HUES64 (cell line): ENCODE data around the gene PDE11A.

ENCODE experiments used
- H3K27ac ChIP-seq: 2 replicates; pipeline ENCODE4 v1.7.0; 2013; ENCODE audit warnings: low read depth, low read length, inconsistent platforms
- H3K27me3 ChIP-seq: 2 replicates; pipeline ENCODE4 v1.6.1; 2013; ENCODE audit warnings: mild to moderate bottlenecking, low read length; ENCODE audit not compliant: insufficient read depth
- H3K36me3 ChIP-seq: 2 replicates; pipeline ENCODE4 v1.6.1; 2013; ENCODE audit warnings: mild to moderate bottlenecking, low read length; ENCODE audit not compliant: insufficient read depth
- H3K4me1 ChIP-seq: 2 replicates; pipeline ENCODE4 v1.6.1; 2013; ENCODE audit warnings: mild to moderate bottlenecking, low read length, moderate library complexity; ENCODE audit not compliant: insufficient read depth
- H3K4me3 ChIP-seq: 2 replicates; pipeline ENCODE4 v1.5.1; 2013; ENCODE audit warnings: mild to moderate bottlenecking, low read length, moderate library complexity
- H3K9ac ChIP-seq: 2 replicates; pipeline ENCODE4 v1.6.1; 2013; ENCODE audit warnings: mild to moderate bottlenecking, low read depth, low read length
- H3K9me3 ChIP-seq: 2 replicates; pipeline ENCODE4 v1.6.1; 2013; ENCODE audit warnings: low read depth, low read length; ENCODE audit not compliant: insufficient read depth
- WGBS: fragments of 150-250, 120-280 bp; methylation state at CpG from one replicate; pipeline ENCODE4 v1.1.7; 2013; ENCODE audit warnings: missing lambda C conversion rate; 5-methylcytosine and 5-hydroxymethylcytosine counted together

PDE11A gene

DNA sequence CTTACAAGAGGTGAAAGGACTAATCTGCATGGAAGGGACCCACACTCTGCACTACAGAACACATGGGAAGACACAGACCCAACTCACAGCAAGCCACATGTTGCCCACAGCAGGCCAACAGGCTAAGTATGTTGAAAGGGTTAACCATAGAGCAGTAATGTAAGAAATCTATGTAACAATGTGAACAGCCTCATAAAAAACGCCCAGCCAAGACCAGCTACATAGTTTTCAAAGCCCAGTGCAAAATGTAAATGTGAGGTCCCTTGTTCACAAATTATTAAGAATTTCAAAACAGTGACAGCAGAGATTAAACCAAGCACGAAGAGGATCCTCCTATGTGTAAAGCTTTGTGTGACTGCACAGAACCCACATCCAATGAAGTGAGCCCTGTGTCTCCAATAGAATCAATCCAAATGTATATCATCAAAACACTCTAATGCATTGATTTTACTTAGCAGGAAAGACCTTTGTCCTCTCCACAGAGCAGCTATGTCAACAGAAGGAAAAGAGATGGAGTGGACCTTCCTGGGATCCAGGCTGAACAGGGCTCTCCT is 469.9 kb downstream of the PDE11A start:
- Histone ChIP-seq H3K27ac (no peak overlapping the region), H3K4me1 (peaks cover 9% of the 10 kb centered on the region; the same call in 1 of the 2 replicates), H3K4me3 (no peak overlapping the region), H3K9ac (no peak overlapping the region), H3K9me3 (no peaks in the 10 kb centered on the region), H3K27me3 (no peaks in the 10 kb centered on the region), H3K36me3 (no peaks in the 10 kb centered on the region)
- 84% methylated on average over 2 of the region's 2 CpGs for whole genome bisulfite sequencing

DNA sequence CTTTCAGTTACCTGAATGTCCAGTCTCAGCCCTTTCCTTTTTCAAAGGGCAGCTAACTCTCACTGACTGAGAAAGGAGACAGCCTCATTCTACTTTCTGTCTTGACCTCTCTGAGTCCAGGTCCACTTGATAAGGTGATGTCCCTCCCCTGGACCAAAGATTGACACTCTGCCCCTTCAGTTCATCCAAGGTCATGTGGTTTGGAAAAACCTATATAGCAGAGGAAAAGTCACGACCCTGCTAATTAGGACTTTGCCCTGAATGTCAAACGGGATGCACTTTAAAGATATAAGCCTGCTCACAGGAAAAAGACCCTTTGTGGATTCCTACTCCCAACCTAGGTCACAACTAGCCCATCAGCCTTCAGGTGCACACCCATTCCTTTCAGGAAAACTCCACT is 471.7 kb downstream of the PDE11A start:
- Histone ChIP-seq H3K9me3 (no peaks in the 10 kb centered on the region), H3K4me1 (peaks cover 18% of the 10 kb centered on the region), H3K4me3 (no peak overlapping the region), H3K36me3 (no peaks in the 10 kb centered on the region), H3K27me3 (no peaks in the 10 kb centered on the region), H3K9ac (no peak overlapping the region), H3K27ac (no peak overlapping the region)
- 92% methylated on average over 2 of the region's 2 CpGs for WGBS

GRCh38 chr2:177599956-177600355 is 472.6 kb downstream of the PDE11A start:
- Histone ChIP-seq H3K36me3 (no peaks in the 10 kb centered on the region), H3K9me3 (no peaks in the 10 kb centered on the region), H3K27ac (no peak overlapping the region), H3K27me3 (no peaks in the 10 kb centered on the region), H3K9ac (no peak overlapping the region), H3K4me3 (no peak overlapping the region), H3K4me1 (peaks cover 18% of the 10 kb centered on the region)
- WGBS: 93% methylated on average over 2 of the region's 2 CpGs

- Histone ChIP-seq H3K4me3 (no peak overlapping the region), H3K4me1 (peaks cover 18% of the 10 kb centered on the region), H3K27me3 (no peaks in the 10 kb centered on the region), H3K9ac (no peak overlapping the region), H3K27ac (no peak overlapping the region), H3K9me3 (no peaks in the 10 kb centered on the region), H3K36me3 (no peaks in the 10 kb centered on the region)
- 88% methylated on average over 3 of the region's 3 CpGs for WGBS
Observed at GRCh38 chr2:177599139-177599688, 473.4 kb downstream of the PDE11A start.

GRCh38 chr2:177598326-177599138 is 474.0 kb downstream of the PDE11A start:
- Histone ChIP-seq H3K4me1 (peaks cover 18% of the 10 kb centered on the region), H3K36me3 (no peaks in the 10 kb centered on the region), H3K27me3 (no peaks in the 10 kb centered on the region), H3K9me3 (no peaks in the 10 kb centered on the region), H3K9ac (no peak overlapping the region), H3K4me3 (no peak overlapping the region), H3K27ac (no peak overlapping the region)
- 80% methylated on average over 4 of the region's 4 CpGs for WGBS

DNA sequence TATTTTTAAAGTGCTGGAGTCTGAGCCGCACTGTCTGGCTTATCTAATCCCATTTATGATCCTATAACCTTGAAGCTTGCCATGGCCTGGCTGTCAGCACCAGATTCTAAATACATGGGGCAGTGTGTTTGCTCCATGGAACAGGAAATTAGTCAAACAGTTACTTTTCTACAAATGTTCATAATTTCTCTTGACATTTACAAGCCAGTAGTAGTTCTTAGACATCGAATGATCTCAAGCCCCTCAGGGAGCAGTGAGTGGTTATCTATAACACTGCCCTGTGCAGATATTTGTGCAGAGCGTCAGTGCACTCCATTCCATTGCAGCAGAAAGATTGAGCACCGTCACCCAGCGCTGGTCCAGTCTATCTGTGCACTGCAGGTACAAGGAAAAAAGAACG is 474.8 kb downstream of the PDE11A start:
- Histone ChIP-seq H3K9me3 (no peaks in the 10 kb centered on the region), H3K36me3 (no peaks in the 10 kb centered on the region), H3K4me1 (peaks cover 18% of the 10 kb centered on the region), H3K27ac (no peak overlapping the region), H3K27me3 (no peaks in the 10 kb centered on the region; the same call in 1 of the 2 replicates), H3K4me3 (no peak overlapping the region), H3K9ac (no peak overlapping the region)
- 89% methylated on average over 6 of the region's 6 CpGs for WGBS

GRCh38 chr2:177596866-177597265 is 475.7 kb downstream of the PDE11A start:
- WGBS: 94% methylated on average over 1 of the region's 1 CpG
- no peaks in the 10 kb centered on the region for H3K36me3 ChIP-seq
- H3K4me1 ChIP-seq: peaks cover 18% of the 10 kb centered on the region
- H3K4me3 ChIP-seq: no peak overlapping the region
- H3K9ac ChIP-seq: no peak overlapping the region
- H3K27me3 ChIP-seq: no peaks in the 10 kb centered on the region; the same call in 1 of the 2 replicates
- H3K27ac ChIP-seq: no peak overlapping the region
- no peaks in the 10 kb centered on the region for H3K9me3 ChIP-seq

DNA sequence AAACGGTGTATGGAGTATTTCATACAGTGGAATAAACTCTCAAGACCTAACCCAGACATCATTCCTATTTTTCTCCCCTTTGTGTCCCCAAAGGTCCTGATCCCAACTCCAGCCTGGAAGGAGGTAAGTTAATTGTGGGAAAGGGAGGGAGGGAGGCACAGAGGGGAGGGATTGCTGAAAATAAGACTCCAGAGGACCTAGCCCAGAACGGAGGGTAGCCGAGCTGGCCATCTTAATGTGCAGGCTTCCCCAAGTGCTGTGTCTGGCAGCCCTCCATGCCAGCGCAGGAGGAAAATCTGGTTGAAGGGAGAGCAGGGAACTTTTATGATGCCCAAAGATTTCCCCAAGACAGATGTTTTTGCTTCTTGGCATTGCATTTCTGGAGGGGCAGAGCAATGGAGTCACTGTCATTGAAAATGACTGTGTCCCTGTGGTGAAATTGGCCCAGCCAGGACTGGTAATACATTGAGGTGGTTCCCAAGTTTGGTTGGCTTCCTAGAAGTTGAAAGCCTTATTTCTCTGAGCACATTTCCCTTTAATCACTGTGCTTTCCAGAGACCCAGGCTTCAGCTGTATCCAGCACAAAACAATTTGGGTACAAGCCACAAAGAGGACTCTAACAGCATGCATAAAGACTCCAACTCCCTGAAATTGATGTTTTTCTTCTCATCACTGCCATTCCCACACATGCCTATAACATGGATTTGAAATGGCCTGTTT is 477.3 kb downstream of the PDE11A start:
- Histone ChIP-seq H3K27me3 (no peaks in the 10 kb centered on the region; the same call in 1 of the 2 replicates), H3K36me3 (no peaks in the 10 kb centered on the region), H3K4me1 (peaks cover 18% of the 10 kb centered on the region), H3K4me3 (no peak overlapping the region), H3K27ac (no peak overlapping the region), H3K9ac (no peak overlapping the region), H3K9me3 (no peaks in the 10 kb centered on the region)
- WGBS: 93% methylated on average over 3 of the region's 4 CpGs

DNA sequence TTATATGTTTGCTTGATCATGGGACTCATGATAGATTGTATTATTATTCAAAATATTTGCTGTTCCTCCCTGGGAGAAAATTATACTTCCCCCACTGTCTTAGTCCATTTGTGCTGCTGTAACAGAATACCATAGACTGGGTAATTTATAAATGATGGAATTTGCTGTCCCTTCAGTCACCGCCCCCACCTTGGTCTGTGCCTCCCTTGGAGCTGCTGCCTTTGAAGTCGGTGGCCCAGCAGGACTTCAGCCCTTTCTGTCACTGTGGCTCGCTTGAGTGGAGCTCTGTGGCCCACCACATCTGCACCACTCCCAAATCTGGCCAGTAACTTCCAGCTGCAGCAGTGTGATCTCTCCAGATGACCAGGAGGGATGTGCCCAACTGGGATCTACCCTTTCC is 479.2 kb downstream of the PDE11A start:
- Histone ChIP-seq H3K27me3 (no peaks in the 10 kb centered on the region; the same call in 1 of the 2 replicates), H3K36me3 (no peaks in the 10 kb centered on the region), H3K4me1 (peaks cover 15% of the 10 kb centered on the region), H3K27ac (no peak overlapping the region), H3K4me3 (no peak overlapping the region), H3K9me3 (no peaks in the 10 kb centered on the region), H3K9ac (no peak overlapping the region)
- WGBS: 94% methylated on average over 3 of the region's 3 CpGs

DNA sequence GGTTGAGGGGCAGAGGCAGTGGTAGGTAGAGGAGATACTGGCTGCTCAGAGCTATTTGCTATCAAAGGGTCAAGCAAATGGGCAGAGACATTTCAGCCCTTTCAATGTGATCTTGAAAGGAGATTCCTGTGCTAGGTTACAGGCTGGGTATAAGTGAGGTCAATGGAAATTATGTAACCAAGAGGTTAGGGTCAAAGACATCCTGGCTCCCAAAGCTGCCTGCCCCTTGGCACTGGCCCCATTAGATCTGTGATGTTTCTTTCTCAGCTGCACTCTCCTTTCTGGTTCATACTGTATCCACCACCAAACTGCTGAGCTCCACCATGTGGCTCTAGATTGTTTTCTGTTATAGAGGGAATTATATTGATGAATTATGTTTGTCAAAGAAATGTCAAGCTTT is 479.6 kb downstream of the PDE11A start:
- Histone ChIP-seq H3K9ac (no peak overlapping the region), H3K4me1 (peaks cover 11% of the 10 kb centered on the region)

GRCh38 chr2:177592397-177592796 is 480.2 kb downstream of the PDE11A start:
- H3K9ac ChIP-seq: no peak overlapping the region
- 94% methylated on average over 2 of the region's 2 CpGs for WGBS
- H3K36me3 ChIP-seq: no peaks in the 10 kb centered on the region
- H3K27ac ChIP-seq: no peak overlapping the region
- no peaks in the 10 kb centered on the region for H3K9me3 ChIP-seq
- H3K4me1 ChIP-seq: peaks cover 6% of the 10 kb centered on the region
- no peak overlapping the region for H3K4me3 ChIP-seq
- no peaks in the 10 kb centered on the region; the same call in 1 of the 2 replicates for H3K27me3 ChIP-seq

More for the DNA sequence above, 479.6 kb downstream of the PDE11A start:
- H3K4me3 ChIP-seq: no peak overlapping the region
- no peaks in the 10 kb centered on the region for H3K36me3 ChIP-seq
- no peaks in the 10 kb centered on the region; the same call in 1 of the 2 replicates for H3K27me3 ChIP-seq
- H3K9me3 ChIP-seq: no peaks in the 10 kb centered on the region
- no peak overlapping the region for H3K27ac ChIP-seq
